H9 (cell line): ENCODE measurements around the gene FAAH. TPM values are rescaled to one million over a fixed set of nuclear protein-coding genes. Genes with fewer than 3 reads are reported as not detected.
A peak's percentile ranks its signal among the peaks of the same experiment; 100 is the strongest.

Source experiments
- DNase-seq: peaks from one replicate; pipeline ENCODE4 v3.0.0-alpha.2; 2017
- H2AFZ ChIP-seq: one replicate; pipeline ENCODE4 v1.6.1; 2013; ENCODE audit warnings: mild to moderate bottlenecking, low read length, control low read depth, moderate library complexity
- H2AK5ac ChIP-seq: 2 replicates; pipeline ENCODE4 v1.6.1; 2013; ENCODE audit warnings: low read length, control low read depth, mixed read lengths; ENCODE audit not compliant: insufficient read length
- H2BK120ac ChIP-seq: one replicate; pipeline ENCODE4 v1.6.1; 2013; ENCODE audit warnings: low read depth, mild to moderate bottlenecking, low read length, control low read depth, inconsistent platforms; ENCODE audit not compliant: poor library complexity, severe bottlenecking
- H2BK12ac ChIP-seq: 2 replicates; pipeline ENCODE4 v1.6.1; 2013; ENCODE audit warnings: low read length, control low read depth, mixed read lengths, low read depth; ENCODE audit not compliant: insufficient read length
- H2BK15ac ChIP-seq: 2 replicates; pipeline ENCODE4 v1.6.1; 2013; ENCODE audit warnings: low read depth, low read length, control low read depth
- H2BK20ac ChIP-seq: one replicate; pipeline ENCODE4 v1.6.1; 2013; ENCODE audit warnings: low read depth, mild to moderate bottlenecking, low read length, control low read depth, inconsistent platforms; ENCODE audit not compliant: poor library complexity, severe bottlenecking
- H2BK5ac ChIP-seq: 2 replicates; pipeline ENCODE4 v1.6.1; 2013; ENCODE audit warnings: low read length, control low read depth, mixed read lengths; ENCODE audit not compliant: insufficient read length
- H3K14ac ChIP-seq: 2 replicates; pipeline ENCODE4 v1.6.1; 2013; ENCODE audit warnings: low read length, control low read depth; ENCODE audit not compliant: insufficient read depth
- H3K18ac ChIP-seq: 2 replicates; pipeline ENCODE4 v1.6.1; 2013; ENCODE audit warnings: low read depth, mild to moderate bottlenecking, mixed read lengths, low read length, control low read depth; ENCODE audit not compliant: insufficient read length
- H3K23ac ChIP-seq: 2 replicates; pipeline ENCODE4 v1.6.1; 2013; ENCODE audit warnings: low read length, control low read depth, mixed read lengths, low read depth; ENCODE audit not compliant: insufficient read length
- H3K23me2 ChIP-seq: 2 replicates; pipeline ENCODE4 v1.6.1; 2013; ENCODE audit warnings: low read depth, mild to moderate bottlenecking, mixed read lengths, low read length, control low read depth; ENCODE audit not compliant: insufficient read length, poor library complexity, severe bottlenecking
- H3K27ac ChIP-seq: 2 replicates; pipeline ENCODE4 v1.5.1; 2013; ENCODE audit warnings: low read length, control low read depth, mixed read lengths, low read depth; ENCODE audit not compliant: insufficient read length
- H3K27me3 ChIP-seq: 2 replicates; pipeline ENCODE4 v1.6.1; 2013; ENCODE audit warnings: low read length, control low read depth, inconsistent platforms; ENCODE audit not compliant: insufficient read depth
- H3K4ac ChIP-seq: 2 replicates; pipeline ENCODE4 v1.6.1; 2013; ENCODE audit warnings: low read depth, mild to moderate bottlenecking, control low read depth, inconsistent platforms, low read length, moderate library complexity
- H3K4me1 ChIP-seq: 2 replicates; pipeline ENCODE4 v1.6.1; 2013; ENCODE audit warnings: low read length, control low read depth, inconsistent platforms; ENCODE audit not compliant: insufficient read depth
- H3K4me2 ChIP-seq: 2 replicates; pipeline ENCODE4 v1.6.1; 2013; ENCODE audit warnings: low read length, control low read depth, mixed read lengths; ENCODE audit not compliant: insufficient read length, insufficient read depth
- H3K56ac ChIP-seq: 2 replicates; pipeline ENCODE4 v1.6.1; 2013; ENCODE audit warnings: low read depth, mild to moderate bottlenecking, mixed read lengths, low read length, control low read depth; ENCODE audit not compliant: insufficient read length
- H3K79me1 ChIP-seq: 2 replicates; pipeline ENCODE4 v1.6.1; 2013; ENCODE audit warnings: low read depth, mild to moderate bottlenecking, moderate library complexity, low read length, control low read depth, inconsistent platforms; ENCODE audit not compliant: insufficient read depth, poor library complexity, severe bottlenecking
- H3K79me2 ChIP-seq: 2 replicates; pipeline ENCODE4 v1.6.1; 2013; ENCODE audit warnings: low read length, control low read depth, inconsistent platforms; ENCODE audit not compliant: insufficient read depth
- H3K9ac ChIP-seq: 2 replicates; pipeline ENCODE4 v1.6.1; 2013; ENCODE audit warnings: low read length, control low read depth, mixed read lengths; ENCODE audit not compliant: insufficient read length; ENCODE audit errors: extremely low read depth
- H3K9me3 ChIP-seq: one replicate; pipeline ENCODE4 v1.6.1; 2013; ENCODE audit warnings: low read depth, low read length, inconsistent platforms; ENCODE audit not compliant: control insufficient read depth
- H3T11ph ChIP-seq: one replicate; pipeline ENCODE4 v1.6.1; 2013; ENCODE audit warnings: mild to moderate bottlenecking, low read length, control low read depth, inconsistent platforms
- H4K20me1 ChIP-seq: one replicate; pipeline ENCODE4 v1.6.1; 2013; ENCODE audit not compliant: control insufficient read depth, insufficient read length, insufficient read depth
- H4K5ac ChIP-seq: 2 replicates; pipeline ENCODE4 v1.6.1; 2013; ENCODE audit warnings: low read depth, mild to moderate bottlenecking, mixed read lengths, low read length, control low read depth; ENCODE audit not compliant: insufficient read length
- H4K8ac ChIP-seq: replicated peaks from 2 replicates; pipeline ENCODE4 v1.6.1; 2013; ENCODE audit warnings: low read length, control low read depth, mixed read lengths, low read depth; ENCODE audit not compliant: insufficient read length
- H4K91ac ChIP-seq: 2 replicates; pipeline ENCODE4 v1.6.1; 2013; ENCODE audit warnings: low read depth, mild to moderate bottlenecking, moderate library complexity, mixed read lengths, low read length, control low read depth; ENCODE audit not compliant: insufficient read length
- H3K27ac Mint-ChIP-seq, 3 experiments: 2 replicates in 2 of 3; 3 replicates in 1 of 3; pipeline ENCODE4 v1.8.0; 2020 to 2021; ENCODE audit warnings: mixed read lengths in 3 of 3, mild to moderate bottlenecking in 1 of 3, moderate library complexity in 1 of 3
- H3K27me3 Mint-ChIP-seq: 2 replicates; pipeline ENCODE4 v1.8.0; 2021; ENCODE audit warnings: low read depth, mild to moderate bottlenecking, moderate library complexity, mixed read lengths
- H3K36me3 Mint-ChIP-seq, 3 experiments: 2 replicates in 2 of 3; 3 replicates in 1 of 3; pipeline ENCODE4 v1.8.0; 2020 to 2021; ENCODE audit warnings: low read depth in 3 of 3, mixed read lengths in 3 of 3; ENCODE audit not compliant: insufficient read depth in 1 of 3
- H3K4me1 Mint-ChIP-seq, 2 experiments: 2 replicates each; pipeline ENCODE4 v1.8.0; 2020; ENCODE audit warnings: mixed read lengths in 2 of 2
- H3K4me3 Mint-ChIP-seq, 2 experiments: 2 replicates in 1 of 2; 3 replicates in 1 of 2; pipeline ENCODE4 v1.8.0; 2020 to 2021; ENCODE audit warnings: mild to moderate bottlenecking in 2 of 2, mixed read lengths in 2 of 2, moderate library complexity in 1 of 2
- H3K9me3 Mint-ChIP-seq, 2 experiments: 2 replicates in 1 of 2; 3 replicates in 1 of 2; pipeline ENCODE4 v1.8.0; 2020; ENCODE audit warnings: mild to moderate bottlenecking in 2 of 2, mixed read lengths in 2 of 2, moderate library complexity in 1 of 2
- CTCF ChIP-seq: fragments of 200-600 bp; sonication (generic); conservative IDR thresholded peaks from 3 replicates; pipeline ENCODE4 v1.8.0; 2021; ENCODE audit warnings: antibody characterized with exemption, mild to moderate bottlenecking
- WGBS: extraction: QIAGEN DNeasy Blood & Tissue Kit; methylation state at CpG from one replicate; pipeline ENCODE4 v1.1.7; 2013; ENCODE audit warnings: missing lambda C conversion rate, low lambda C conversion rate, mixed read lengths; ENCODE audit not compliant: insufficient read length; ENCODE audit errors: extremely low coverage; 5-methylcytosine and 5-hydroxymethylcytosine counted together
- total RNA-seq: library from RNA; stranded (reverse); gene quantifications from 2 replicates; pipeline ENCODE4 v1.2.1, GENCODE V29; 2021

Gene FAAH
- total RNA-seq, 1 experiment from 2014 or later, result 18.9 TPM

GRCh38 chr1:46403916-46404315, 9.8 kb downstream of the FAAH start:
- no peak for TF ChIP-seq CTCF
- H3K23ac ChIP-seq, result no peak overlapping the region
- no peak overlapping the region for H3T11ph ChIP-seq
- H3K9ac ChIP-seq, result no peak overlapping the region
- H3K18ac ChIP-seq, result no peak overlapping the region
- no peak overlapping the region for H3K27ac ChIP-seq
- no peaks in the 10 kb centered on the region for H3K23me2 ChIP-seq
- no peak overlapping the region for H3K4me2 ChIP-seq
- no peak for DNase-seq
- Mint-ChIP-seq H3K27ac (peak overlapping the region in 1 of 3 experiments; percentile 91; a peak in 1 of 7 replicates), H3K36me3 (peaks cover 2 to 7% (median 6%) of the 10 kb centered on the region in 3 experiments; a peak in 6 of 7 replicates), H3K4me1 (peaks cover 33 to 49% of the 10 kb centered on the region in 2 experiments), H3K4me3 (no peak overlapping the region), H3K27me3 (0 out of 2 replicates have a peak, but pooled peaks cover 2% of the 10 kb centered on the region), H3K9me3 (no peaks in the 10 kb centered on the region)
- H2BK15ac ChIP-seq, result no peak overlapping the region
- no peak overlapping the region for H4K5ac ChIP-seq
- no peak overlapping the region for H2BK20ac ChIP-seq
- no peak overlapping the region for H2BK120ac ChIP-seq
- no peaks in the 10 kb centered on the region for H3K9me3 ChIP-seq
- H2BK5ac ChIP-seq, result no peak overlapping the region
- H2BK12ac ChIP-seq, result no peak overlapping the region
- no peak overlapping the region for H4K91ac ChIP-seq
- no peak overlapping the region for H3K56ac ChIP-seq
- H3K4ac ChIP-seq, result no peak overlapping the region
- H2AK5ac ChIP-seq, result no peak overlapping the region
- H3K27me3 ChIP-seq, result no peaks in the 10 kb centered on the region
- H3K79me1 ChIP-seq, result no peaks in the 10 kb centered on the region
- H3K79me2 ChIP-seq, result no peaks in the 10 kb centered on the region
- peaks cover 3% of the 10 kb centered on the region; the same call in 1 of the 2 replicates for H3K4me1 ChIP-seq
- no peaks in the 10 kb centered on the region for H4K20me1 ChIP-seq
- no peak overlapping the region for H2AFZ ChIP-seq
- no CpG with 5 or more reads among the region's 5 CpGs for WGBS
- H3K14ac ChIP-seq, result no peak overlapping the region
- no peak overlapping the region for H4K8ac ChIP-seq
